HG02943 (cell line): ENCODE results near the gene TPSD1.
"Not testable (repeated sequence)": the region's sequence is repeated elsewhere in the genome, so short reads cannot be mapped to it uniquely, and the experiment has no call there.

ENCODE experiments used
- ATAC-seq: cut with Tn5 transposase; IDR thresholded peaks from one replicate; pipeline ENCODE4 v1.9.1; 2021; ENCODE audit warnings: mild to moderate bottlenecking, low read depth, moderate library complexity; ENCODE audit not compliant: unreplicated experiment

Gene TPSD1

DNA sequence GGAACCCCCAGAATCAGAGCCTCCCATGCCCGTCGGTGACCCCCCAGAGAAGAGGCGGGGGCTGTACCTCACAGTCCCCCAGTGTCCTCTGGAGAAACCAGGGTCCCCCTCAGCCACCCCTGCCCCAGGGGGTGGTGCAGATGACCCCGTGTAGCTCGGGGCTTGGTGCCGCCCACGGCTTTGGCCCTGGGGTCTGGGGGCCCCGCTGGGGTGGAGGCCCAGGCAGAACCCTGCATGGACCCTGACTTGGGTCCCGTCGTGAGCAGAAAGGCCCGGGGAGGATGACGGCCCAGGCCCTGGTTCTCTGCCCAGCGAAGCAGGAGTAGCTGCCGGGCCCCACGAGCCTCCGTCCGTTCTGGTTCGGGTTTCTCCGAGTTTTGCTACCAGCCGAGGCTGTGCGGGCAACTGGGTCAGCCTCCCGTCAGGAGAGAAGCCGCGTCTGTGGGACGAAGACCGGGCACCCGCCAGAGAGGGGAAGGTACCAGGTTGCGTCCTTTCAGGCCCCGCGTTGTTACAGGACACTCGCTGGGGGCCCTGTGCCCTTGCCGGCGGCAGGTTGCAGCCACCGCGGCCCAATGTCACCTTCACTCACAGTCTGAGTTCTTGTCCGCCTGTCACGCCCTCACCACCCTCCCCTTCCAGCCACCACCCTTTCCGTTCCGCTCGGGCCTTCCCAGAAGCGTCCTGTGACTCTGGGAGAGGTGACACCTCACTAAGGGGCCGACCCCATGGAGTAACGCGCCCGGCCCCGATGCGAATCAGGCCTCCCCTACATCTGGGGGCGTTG, 34.8 kb upstream of the TPSD1 start:
- ATAC-seq = no peak

DNA sequence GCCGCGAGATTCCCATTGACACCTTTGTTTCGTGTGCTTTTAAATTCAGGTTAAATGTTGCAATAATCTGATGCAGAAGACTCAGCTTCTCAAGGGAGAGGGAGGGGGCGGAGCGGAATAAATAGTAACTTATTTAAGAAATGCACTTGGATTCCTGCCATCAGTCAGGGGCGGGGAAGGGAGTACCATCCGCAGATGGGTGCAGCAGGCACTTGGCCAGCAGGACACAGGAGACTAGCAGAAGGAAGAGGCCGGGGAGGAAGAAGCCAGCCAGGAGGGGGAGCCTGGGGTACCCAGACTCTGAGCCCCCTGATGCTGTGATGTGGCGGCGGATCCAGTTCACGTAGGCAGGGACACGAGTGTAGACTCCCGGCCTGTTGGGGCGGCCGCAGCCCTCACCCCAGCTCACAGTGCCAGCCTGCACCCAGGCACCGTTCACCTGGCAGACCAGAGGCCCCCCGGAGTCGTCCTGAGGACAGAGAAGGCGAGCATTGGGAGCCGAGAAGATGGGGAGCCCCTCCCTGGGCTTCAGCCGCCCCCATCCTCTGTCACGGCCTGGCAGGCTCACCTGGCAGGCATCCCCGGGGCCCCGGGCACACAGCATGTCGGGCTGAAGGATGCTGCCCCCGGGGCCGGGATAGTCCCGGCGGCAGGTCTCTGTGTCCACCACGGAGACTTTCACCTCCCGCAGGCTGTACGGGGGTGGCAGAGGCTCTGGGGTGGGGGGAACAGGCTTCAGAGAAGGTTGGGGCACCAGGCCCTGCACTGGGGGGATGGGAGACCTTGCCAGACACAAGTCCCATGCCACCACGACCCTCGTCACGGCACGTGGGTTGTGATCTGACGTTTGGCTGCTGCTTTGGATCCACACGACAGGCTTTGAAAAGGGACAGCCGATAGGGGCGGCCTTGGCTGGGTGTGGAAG, 34.0 kb upstream of the TPSD1 start:
- no peak for ATAC-seq

DNA sequence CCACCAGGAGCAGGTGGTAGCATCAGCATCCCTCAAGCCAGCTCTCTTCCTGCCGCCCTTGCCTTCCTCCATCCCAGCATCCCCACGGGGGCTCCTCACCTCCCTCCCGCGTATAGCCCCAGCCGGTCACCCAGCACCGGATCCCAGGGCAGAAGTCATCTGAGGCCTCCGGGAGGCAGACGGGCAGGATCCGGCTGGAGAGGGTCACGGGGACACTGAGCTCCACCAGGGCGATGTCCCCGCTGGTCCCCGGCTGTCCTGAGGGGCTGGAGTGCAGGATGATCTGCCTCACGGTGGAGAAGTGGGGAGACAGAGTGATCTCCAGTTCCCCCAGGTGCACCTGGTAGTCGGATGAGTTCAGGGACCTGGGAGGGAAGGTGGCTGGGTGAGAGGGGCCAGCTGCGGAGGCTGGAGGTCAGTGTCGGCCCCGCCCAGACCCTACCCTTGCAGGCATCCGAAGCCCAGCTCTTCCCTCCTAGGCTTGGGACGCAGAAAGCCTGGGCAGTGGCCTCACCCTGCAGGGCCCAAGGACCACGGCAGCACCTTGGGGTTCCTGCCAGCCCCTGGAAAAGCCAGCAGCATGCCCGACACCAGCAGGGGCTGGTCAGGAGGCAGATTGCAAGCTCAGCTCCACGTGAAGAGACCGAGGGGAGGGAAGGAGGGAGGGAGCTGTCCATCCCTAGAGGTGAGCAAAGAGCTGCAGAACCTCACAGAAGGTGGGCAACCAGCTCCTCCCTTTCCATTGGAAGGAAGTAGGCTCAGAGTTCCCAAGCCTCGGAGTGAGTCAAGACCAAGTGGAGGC, 33.1 kb upstream of the TPSD1 start:
- no peak for ATAC-seq

DNA sequence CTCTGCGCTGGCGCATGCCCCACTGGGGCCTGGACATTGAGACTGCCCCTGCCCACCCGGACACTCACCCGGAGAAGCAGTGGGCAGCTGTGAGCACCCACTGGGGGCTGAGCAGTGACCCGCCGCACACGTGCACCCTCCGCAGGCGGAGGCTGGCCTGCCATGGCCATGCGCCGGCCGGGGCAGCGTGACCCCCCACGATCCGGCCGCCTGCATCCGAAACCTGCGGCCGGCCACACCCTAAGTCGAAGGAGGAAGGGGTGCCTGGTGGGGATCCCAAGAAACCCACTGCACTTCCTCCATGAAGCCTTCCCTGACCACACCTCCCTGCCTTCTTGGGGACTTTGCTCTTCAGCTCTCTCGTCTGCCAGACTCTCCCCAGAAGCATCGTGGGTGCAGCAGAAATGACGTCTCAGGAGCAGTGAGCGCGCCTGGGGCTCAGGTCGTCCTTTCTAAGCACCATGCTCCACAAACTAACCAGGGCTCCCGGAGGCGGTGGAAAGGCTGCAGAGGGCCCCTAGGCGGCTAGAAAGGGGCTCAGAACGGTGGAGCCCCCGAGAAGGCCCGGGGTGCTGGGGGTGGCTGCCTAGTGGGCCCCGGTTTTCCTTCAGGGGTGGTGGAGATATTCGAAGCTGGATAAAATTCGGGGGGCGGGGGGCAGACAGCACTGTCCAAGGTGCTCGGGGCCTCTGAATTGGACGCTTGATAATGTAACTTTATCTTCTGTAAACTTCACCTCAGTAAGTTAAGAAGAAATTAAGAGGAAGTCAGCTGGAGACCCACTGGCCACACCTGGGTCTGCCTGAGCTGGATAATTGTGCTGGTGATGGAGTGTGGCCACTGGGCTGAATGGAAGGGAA, 32.3 kb upstream of the TPSD1 start:
- no peak for ATAC-seq

DNA sequence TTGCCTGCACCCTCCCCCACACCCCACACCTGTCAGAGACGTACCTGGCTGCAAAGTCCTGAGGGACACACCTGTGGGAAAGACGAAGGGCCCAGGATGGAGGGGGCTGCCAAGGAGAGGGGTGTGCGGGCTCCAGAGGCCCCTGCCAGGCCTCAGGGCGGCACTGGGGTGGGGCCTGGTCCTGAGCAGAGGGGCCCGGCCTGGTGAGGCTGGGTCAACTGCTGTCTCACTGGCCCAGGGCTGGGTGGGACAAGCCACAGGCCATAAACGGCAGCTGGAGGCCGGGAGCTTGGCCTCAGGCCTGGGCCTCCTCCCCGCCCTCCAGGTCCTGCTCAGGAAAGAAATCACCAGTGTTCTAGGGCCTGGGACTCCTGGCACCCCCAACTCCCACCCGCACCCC, 31.3 kb upstream of the TPSD1 start:
- ATAC-seq = no peak

DNA sequence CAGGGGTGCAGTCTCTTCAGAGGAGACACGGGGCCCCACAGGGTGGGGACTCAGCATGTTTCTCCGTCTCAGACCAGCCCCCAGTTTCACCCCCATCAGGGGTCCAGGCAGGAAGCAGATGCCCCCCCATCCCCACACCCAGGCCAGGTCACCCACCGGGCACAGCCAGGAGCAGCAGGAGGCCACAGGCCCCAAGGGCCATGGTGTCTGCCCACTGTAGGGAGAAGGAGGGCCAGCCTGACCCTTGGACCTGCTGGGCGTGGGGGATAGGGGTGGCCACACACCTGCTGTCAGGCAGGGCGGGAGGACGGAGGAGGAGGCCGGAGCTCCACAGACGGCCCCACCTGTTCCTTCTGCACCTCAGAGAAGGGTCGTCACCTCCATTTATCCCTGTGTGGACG, 30.8 kb upstream of the TPSD1 start, which contains the start of gene TPSG1:
Gene TPSG1, minus strand, starts transcription at position 218 of the 401 bp plus-strand sequence. Its CDS starts 16 bp downstream, at position 202.
- no peak for ATAC-seq

DNA sequence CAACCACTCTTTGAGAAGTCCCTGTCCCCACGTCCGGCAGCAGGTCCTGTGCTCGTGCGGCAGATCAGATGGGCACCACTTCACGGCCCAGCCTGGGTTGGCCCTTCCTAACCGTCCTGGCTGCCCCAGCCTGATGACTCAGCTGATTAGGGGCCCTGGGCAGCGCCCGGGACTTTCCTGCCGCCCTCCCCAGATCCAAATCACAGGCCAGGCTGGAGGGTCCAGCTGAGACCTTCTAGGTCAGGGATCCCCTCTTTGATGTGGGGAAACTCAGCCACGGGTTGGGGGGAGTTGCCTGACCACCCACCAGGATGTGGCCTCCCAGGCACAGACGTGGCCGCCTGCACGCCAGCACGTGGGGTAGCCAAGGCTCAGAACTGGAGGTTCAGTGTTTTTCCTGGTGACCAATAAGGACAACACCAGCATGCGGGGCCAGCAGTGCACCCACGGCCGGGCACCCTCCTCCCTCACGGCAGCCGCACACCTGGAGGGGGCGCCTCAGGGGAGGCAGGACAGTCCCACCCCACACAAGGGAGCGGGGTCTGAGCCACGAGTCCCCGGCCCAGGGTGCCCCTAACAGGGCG, 30.0 kb upstream of the TPSD1 start:
- ATAC-seq = not testable (repeated sequence)

DNA sequence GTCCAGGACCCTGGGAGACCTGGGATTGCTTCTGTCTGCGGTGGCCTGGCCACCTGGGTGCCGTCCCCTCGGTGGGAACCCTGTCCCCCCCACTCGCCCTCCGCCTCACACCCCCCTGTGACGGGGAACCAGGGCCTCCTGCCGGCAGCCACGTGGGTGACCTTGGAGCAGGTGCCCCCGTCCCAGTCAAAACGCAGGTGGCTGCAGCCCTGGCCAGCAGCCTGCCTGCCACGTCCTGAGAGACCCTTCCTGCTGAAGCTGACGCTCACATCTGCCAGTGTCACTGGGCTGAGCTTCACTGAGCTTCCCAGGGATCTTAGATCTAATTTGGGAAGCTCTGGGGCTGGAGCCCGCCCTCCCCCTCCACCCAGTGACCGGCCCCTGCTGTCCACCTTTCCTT, 29.2 kb upstream of the TPSD1 start:
- ATAC-seq = not testable (repeated sequence)

DNA sequence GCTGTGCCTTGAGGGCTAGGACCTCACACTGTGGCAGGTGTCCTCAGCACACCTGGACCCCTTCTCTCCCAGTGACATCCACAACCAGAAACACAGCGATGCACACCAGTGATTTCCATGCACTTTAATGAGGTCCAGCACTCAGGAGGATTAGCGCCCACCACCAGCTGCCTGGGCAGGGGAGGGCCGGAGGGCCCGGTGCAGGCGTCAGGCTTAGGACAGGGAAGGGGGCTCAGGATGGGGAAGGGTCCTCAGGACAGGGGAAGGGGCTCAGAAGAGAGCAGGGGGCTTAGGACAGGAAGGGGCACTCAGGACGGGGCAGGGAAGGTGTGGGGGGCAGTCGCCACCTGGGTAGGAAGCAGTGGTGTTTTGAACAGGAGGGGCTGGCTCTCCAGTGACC, 27.6 kb upstream of the TPSD1 start:
- not testable (repeated sequence) for ATAC-seq

DNA sequence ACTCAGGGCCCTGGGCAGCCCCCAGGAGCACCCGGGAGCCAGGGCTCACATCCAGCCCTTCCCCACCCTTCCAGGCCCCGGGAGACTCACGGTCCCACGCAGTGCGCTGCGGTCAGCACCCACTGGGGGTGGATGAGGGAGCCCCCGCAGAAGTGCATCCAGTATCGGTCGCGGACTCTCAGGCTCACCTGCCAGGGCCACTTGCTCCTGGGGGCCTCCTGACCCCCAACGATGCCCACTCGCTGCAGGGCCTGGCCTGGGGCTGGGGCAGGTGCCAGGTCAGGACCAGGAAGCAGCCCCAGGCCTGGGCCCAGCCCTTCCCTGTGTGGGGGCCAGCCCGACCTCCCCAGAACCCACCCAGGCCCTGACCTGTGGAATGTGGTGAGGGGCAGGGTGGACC, 26.4 kb upstream of the TPSD1 start:
- ATAC-seq = not testable (repeated sequence)

DNA sequence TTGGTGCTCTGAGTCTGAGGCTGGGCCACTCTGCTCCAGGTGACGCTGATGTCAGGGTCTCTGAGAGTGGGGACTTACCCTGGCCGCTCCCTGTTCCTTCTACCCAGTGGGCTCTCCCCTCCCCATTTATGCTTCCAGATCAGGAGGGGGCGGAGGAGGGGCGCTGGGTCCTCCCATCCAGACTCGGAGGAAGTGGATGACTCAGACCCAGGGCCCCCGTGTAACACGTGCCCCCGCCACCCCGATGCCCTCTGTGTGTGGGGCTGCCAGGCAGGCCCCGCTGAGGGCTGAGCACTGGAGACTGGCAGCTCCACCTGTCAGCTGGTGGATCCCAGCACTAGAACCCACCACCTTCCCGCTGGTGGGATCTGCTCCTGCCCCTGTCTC, 25.8 kb upstream of the TPSD1 start, which contains the start of gene TPSB2:
Gene TPSB2, minus strand, starts transcription at position 101 of the 387 bp plus-strand sequence. CDS start 233 bp downstream, outside the sequence.
- ATAC-seq = not testable (repeated sequence)

DNA sequence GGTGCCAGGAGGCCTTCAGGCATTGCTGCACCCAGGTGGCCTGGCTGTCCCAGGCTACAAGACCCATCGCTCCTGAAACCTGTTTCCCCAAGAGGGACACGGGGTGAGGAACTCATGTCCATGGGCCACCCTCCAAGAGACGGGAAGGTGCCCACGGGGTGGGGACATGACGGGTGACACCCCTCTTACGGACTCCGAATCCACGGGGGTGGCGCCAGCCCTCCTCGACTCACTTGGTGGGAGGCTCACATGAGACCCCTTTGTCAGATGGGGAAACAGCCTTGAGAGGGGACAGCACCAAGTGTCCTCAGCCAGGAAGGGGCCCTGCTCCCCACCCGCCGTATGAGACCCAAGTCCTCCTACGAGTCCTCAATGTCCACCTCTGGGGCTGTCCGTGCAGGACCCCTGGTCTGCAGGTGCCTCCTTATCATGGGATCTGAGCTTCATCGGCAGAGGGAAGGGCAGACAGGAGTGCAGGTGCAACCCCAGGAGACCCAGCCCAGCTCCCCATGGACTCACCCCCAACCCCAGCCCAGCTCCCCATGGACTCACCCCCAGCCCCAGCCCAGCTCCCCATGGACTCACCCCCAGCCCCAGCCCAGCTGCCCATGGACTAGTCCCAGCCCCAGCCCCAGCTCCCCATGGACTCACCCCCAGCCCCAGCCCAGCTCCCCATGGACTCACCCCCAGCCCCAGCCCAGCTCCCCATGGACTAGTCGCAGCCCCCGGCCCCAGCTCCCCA, 25.2 kb upstream of the TPSD1 start:
- not testable (repeated sequence) for ATAC-seq

DNA sequence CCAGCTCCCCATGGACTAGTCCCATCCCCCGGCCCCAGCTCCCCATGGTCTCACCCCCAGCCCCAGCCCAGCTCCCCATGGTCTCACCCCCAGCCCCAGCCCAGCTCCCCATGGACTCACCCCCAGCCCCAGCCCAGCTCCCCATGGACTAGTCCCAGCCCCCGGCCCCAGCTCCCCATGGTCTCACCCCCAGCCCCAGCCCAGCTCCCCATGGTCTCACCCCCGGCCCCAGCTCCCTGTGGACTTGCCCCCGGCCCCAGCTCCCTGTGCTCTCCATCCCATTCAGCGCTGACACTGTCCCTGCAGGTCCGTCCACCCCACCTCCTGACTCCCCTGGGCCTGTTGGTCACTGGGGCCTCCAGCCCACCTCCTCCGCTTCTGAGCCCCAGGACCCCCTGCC, 24.6 kb upstream of the TPSD1 start:
- ATAC-seq = not testable (repeated sequence)

DNA sequence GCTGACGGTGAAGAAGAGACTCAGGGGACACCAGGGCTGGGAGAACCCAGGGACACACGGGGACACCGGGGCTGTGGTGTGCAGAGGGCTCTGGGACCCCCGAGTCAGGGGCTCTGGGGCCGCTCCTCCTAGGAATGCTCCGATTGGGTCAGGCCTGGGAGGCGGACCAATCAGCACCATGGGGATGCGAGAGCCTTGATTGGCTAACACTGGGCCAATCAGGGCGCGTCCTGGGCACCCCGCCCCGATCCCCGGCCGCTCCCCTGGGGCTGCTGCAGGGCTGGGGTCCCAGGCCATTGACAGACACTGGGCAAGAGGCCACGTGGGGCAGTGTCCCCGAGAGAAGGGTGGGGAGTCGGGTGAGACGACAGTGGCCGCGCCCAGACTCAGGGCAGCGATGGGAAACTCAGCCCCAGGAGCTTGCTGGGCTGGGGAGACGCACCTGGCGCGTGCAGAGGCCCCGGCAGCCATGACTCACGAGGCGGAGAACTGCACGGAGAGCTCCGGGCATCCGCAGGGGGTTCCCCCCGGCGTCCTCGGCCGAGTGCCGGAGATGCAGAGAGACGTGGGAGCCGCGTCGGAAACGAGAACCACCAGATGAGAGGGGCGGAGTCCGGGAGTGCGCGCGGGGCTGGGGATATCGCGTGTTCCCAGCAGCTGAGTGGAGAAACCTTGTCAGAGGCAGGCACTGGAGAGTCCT, 23.7 kb upstream of the TPSD1 start:
- not testable (repeated sequence) for ATAC-seq

DNA sequence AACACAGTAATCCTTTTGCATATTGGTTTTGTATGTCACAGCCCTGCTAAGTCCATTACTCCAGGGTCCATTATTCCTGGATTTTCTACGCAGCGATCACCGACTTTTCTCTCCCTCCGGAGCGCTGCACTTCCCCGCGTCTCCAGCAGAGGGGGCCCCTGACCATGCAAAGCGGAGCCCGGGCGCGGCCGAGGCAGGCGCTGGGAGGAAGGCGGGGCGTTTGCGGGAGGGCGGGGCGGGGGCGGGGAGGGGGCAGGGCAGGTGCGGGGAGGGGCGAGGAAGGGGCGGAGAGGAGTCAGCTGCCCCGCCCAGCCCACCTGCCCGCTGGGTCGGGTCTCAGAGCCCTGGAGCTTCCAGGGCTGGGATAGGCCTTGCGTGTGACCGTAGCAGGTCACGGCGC, 19.2 kb upstream of the TPSD1 start:
- ATAC-seq = not testable (repeated sequence)

DNA sequence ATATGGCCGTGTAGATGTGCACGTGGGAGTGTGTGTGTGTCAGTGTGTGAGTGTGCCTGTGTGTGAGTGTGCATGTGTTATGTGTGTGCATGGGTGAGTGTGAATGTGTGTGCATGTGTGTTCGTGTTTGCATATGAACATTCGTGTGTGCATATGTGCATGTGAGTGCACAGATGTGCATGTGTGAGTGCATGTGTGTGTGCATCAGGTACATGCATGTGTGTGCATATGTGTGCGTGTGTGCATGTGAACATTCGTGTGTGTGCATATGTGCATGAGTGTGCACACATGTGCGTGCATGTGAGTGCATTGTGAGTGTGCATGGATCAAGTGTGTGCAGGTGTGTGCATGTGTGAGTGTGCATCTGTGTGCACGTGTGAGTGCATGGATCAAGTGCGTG, 17.9 kb upstream of the TPSD1 start:
- no peak for ATAC-seq

DNA sequence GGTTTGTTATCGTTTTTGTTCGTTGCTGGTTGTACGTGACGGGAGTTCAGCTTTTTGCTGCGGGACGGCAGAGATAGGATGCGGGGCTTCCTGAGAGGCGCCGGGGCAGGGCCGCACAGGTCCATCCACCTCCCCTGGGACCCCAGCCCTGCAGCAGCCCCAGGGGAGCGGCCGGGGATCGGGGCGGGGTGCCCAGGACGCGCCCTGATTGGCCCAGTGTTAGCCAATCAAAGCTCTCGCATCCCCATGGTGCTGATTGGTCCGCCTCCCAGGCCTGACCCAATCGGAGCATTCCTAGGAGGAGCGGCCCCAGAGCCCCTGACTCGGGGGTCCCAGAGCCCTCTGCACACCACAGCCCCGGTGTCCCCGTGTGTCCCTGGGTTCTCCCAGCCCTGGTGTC, 17.0 kb upstream of the TPSD1 start:
- ATAC-seq = not testable (repeated sequence)

DNA sequence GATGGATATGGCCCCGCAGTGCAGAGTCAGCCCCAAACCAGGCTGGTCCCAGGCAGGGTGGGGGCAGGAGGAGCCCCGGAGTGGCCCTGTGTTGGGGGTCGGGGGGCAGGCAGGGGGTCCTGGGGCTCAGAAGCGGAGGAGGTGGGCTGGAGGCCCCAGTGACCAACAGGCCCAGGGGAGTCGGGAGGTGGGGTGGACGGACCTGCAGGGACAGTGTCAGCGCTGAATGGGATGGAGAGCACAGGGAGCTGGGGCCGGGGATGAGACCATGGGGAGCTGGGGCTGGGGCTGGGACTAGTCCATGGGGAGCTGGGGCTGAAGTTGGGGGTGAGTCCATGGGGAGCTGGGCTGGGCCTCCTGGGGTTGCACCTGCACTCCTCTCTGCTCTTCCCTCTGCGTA, 16.3 kb upstream of the TPSD1 start:
- ATAC-seq = not testable (repeated sequence)
